Measurements from ENCODE around the gene ASB16. TPM values are rescaled to one million over a fixed set of nuclear protein-coding genes. Genes with fewer than 3 reads are reported as not detected.
"Not testable (repeated sequence)": the region's sequence is repeated elsewhere in the genome, so short reads cannot be mapped to it uniquely, and the experiment has no call there.

Gene ASB16
- total RNA-seq, 1 donor from 2014 or later = not detected

DNA sequence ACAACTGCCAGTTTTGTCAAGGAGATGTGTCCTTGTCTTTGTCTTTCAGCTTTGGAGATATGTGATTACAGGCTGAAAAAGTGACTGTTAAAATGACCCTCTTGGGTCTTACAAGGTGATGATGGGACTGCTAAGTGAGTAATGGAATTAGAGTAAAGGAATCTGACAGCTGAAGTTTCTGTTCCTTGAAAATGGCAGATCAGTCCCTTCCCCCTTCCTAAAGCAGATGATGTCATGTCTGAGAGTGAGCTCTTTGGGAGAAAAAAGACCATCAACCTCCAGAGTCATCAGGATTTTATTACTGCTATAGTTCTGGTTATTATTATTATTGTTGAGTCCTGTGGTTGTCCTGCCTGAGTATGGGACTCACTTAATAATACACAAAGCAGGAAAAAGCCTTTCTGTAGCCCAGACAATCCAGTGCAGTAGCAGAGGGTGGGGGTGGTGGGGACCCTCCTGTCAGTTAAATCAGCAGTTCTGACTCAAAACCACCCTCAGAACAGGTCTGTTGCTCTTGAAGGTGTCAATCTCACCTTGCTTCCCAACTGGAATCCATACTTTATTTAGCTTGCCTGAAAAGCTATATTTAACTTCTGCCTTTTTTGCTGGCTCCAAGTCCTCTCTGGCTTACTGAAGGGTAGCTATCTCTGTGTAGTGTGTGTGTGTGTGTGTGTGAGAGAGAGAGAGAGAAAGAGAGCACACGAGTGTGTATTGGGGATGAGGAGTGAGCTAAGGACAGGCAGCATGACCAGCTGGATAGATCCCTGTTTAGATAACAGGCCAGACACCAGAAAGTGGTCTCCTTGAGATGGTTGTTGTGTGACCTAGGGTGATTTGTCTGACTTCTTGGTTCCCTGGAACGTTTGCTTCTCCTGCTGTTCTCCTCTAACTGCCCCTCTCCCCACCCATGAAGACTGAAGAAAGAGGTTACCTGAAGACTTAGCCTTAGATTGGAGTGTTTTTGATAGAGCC, 23.8 kb upstream of the ASB16 start:
- DNase-seq (ENCODE audit: low spot score in 2 of 2) = no peak
- no peak overlapping the region for H3K27ac ChIP-seq
- intact Hi-C loops (cut with DNase I) = no loop called here
- no peaks in the 10 kb centered on the region for H3K36me3 ChIP-seq
- no peaks in the 10 kb centered on the region for H3K9me3 ChIP-seq
- peaks cover 0 to 5% of the 10 kb centered on the region in 2 donors for H3K4me1 ChIP-seq
- H3K27me3 ChIP-seq = no peaks in the 10 kb centered on the region
- TF ChIP-seq, protein P1, sequence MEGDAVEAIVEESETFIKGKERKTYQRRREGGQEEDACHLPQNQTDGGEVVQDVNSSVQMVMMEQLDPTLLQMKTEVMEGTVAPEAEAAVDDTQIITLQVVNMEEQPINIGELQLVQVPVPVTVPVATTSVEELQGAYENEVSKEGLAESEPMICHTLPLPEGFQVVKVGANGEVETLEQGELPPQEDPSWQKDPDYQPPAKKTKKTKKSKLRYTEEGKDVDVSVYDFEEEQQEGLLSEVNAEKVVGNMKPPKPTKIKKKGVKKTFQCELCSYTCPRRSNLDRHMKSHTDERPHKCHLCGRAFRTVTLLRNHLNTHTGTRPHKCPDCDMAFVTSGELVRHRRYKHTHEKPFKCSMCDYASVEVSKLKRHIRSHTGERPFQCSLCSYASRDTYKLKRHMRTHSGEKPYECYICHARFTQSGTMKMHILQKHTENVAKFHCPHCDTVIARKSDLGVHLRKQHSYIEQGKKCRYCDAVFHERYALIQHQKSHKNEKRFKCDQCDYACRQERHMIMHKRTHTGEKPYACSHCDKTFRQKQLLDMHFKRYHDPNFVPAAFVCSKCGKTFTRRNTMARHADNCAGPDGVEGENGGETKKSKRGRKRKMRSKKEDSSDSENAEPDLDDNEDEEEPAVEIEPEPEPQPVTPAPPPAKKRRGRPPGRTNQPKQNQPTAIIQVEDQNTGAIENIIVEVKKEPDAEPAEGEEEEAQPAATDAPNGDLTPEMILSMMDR (IDR thresholded peaks at IDR 0.05) = no peak
- no peak overlapping the region for H3K4me3 ChIP-seq

DNA sequence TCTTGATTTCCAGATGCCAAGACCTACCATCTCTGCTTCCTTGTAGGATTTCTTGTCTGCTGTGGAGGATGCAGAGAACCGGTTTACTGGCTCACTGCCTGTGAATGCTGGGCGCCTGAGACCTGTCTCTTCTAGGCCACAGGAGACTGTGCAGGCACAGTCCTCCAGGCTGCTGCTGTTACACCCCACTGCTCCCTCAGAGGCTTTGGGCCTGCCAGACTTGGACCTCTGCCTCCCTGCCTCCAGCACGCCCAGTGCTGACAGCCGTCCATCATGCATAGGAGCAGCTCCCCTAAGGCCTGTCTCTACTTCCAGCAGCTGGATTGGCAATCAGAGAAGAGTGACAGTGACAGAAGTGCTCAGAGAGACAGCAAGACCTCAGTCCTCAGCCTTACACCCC, 22.7 kb upstream of the ASB16 start:
- no peaks in the 10 kb centered on the region for H3K9me3 ChIP-seq
- H3K4me1 ChIP-seq = no peaks in the 10 kb centered on the region
- no peaks in the 10 kb centered on the region for H3K36me3 ChIP-seq
- no peaks in the 10 kb centered on the region for H3K27me3 ChIP-seq
- TF ChIP-seq, protein P1 (IDR thresholded peaks at IDR 0.05) = no peak
- H3K27ac ChIP-seq = no peak overlapping the region
- DNase-seq (ENCODE audit: low spot score in 2 of 2) = no peak
- intact Hi-C loops (cut with DNase I) = no loop called here
- H3K4me3 ChIP-seq = no peak overlapping the region

DNA sequence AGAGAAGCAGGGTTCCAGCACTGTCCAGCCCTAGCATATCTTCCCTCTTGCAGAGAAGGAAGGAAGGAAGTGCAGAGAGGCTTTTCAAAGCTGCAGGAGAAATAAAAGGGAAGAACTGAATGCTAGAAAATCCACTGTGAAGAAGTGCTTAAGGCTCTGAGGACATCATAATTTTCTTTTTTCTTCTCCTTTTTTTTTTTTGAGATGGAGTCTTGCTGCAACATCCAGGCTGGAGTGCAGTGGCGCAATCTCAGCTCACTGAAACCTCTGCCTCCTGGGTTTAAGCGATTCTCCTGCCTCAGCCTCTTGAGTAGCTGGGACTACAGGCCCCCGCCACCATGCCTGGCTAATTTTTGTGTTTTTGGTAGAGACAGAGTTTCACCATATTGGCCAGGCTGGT, 21.4 kb upstream of the ASB16 start:
- intact Hi-C loops (cut with DNase I); DNase-seq (ENCODE audit: low spot score in 2 of 2); H3K36me3 ChIP-seq; H3K4me3 ChIP-seq; H3K9me3 ChIP-seq; H3K27ac ChIP-seq; H3K4me1 ChIP-seq; H3K27me3 ChIP-seq: not testable (repeated sequence)

DNA sequence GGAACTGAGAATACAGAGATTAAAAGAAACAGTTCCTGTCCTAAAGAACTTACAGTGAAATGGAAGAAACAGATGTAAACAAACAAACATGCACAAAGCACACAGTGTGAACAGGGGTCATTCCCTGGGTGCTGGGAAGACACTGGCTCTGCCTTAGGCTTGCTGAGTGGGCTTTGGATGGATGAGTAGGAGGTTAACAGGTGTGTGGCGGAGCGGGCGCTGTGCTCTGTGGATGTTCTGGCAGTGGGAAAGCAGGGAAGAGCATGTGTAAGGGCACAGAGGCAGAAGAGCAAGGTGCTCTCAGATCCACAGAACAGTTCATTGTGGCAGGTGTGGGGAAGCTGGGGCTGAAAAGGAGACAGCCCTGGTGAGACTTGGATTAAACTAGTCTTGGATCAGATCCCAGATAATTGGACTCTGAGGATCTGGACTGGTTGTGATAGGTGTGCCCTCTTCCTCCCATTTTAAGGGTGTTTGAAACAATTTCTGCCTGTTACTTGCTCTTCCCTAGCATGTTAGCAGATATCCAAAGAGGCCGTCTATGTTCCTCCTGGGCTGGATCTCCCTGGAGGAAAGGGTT, 20.7 kb upstream of the ASB16 start:
- Histone ChIP-seq H3K36me3 (no peaks in the 10 kb centered on the region), H3K9me3 (no peaks in the 10 kb centered on the region), H3K27ac (no peak overlapping the region), H3K4me3 (no peak overlapping the region), H3K4me1 (no peaks in the 10 kb centered on the region), H3K27me3 (no peaks in the 10 kb centered on the region)
- no peak for DNase-seq (ENCODE audit: low spot score in 2 of 2)
- intact Hi-C loops (cut with DNase I) = no loop called here
- TF ChIP-seq, protein P1 (IDR thresholded peaks at IDR 0.05) = no peak

DNA sequence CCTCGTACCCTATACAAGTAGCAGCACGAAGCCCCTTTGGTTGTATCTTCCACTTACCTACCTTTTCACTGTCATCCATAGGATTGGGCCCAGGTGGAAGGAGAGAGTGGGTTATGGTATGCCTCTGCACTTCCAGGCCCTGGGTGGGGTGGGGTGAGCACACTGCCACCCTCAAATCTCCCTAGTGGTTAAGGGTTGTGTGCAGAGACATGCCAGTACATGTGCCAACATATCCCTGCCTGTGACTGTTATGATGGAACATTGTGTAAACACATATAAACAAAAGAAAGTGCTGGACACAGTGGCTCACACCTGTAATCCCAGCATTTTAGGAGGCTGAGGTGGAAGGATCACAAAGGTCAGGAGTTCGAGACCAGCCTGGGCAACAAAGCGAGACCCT, 17.6 kb upstream of the ASB16 start:
- Histone ChIP-seq H3K9me3 (no peaks in the 10 kb centered on the region), H3K27ac (no peak overlapping the region), H3K27me3 (no peaks in the 10 kb centered on the region), H3K4me3 (no peak overlapping the region), H3K36me3 (no peaks in the 10 kb centered on the region), H3K4me1 (no peaks in the 10 kb centered on the region)
- TF ChIP-seq, protein P1 (IDR thresholded peaks at IDR 0.05) = no peak
- intact Hi-C loops (cut with DNase I) = no loop called here
- no peak for DNase-seq (ENCODE audit: low spot score in 2 of 2)

DNA sequence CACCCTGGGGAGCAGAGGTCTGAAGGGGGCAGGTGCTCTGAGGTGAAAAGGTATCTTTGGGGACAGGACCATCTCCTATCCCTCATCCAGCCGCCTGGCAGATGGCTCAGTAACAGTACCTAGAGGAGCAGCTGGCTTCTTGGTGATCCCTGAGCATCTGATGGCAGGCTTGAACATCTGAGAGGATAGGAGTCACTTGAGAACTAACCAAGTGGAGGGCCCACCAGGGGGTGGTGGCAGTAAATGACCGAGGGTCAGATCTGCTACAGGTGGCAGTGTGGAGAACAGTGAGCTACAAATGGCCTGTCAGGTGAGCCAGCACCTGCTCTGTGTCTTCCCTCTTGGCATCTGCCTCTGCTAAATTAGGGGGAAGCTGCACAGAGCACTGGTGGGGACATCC, 15.0 kb upstream of the ASB16 start:
- Histone ChIP-seq H3K27me3 (no peaks in the 10 kb centered on the region), H3K4me3 (no peak overlapping the region), H3K4me1 (no peaks in the 10 kb centered on the region), H3K9me3 (no peaks in the 10 kb centered on the region), H3K27ac (no peak overlapping the region), H3K36me3 (no peaks in the 10 kb centered on the region)
- DNase-seq (ENCODE audit: low spot score in 2 of 2) = no peak
- TF ChIP-seq, protein P1 (IDR thresholded peaks at IDR 0.05) = no peak
- intact Hi-C loops (cut with DNase I) = no loop called here

Measured in ascending aorta (tissue), 2 donors.